ENCODE measurements around the gene LRFN5. TPM values are rescaled to one million over a fixed set of nuclear protein-coding genes. Genes with fewer than 3 reads are reported as not detected.

The LRFN5 gene
- total RNA-seq, 1 donor, result 1.7 TPM

DNA sequence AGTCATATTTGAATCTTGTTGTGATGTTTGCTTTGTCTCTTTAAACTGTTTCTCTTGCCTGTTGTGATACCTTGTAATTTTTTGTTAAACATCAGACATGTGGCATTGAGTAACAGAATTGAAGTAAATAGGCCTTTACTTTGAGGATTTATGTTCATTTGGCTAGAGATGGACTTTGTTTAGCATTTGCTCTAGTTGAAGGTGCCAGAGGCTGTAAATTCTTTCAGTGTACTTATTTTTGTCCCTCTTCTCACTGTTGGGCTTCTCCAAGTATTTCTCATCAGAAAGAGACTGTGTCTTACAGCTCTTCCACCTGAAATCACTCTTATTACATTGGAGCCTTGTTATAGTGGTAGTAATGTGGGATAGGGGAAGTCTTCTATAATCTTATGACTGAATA lies 175.8 kb downstream of the LRFN5 start:
- peak; percentile 60 for DNase-seq (ENCODE audit: low read depth)
- TF ChIP-seq, protein P1, sequence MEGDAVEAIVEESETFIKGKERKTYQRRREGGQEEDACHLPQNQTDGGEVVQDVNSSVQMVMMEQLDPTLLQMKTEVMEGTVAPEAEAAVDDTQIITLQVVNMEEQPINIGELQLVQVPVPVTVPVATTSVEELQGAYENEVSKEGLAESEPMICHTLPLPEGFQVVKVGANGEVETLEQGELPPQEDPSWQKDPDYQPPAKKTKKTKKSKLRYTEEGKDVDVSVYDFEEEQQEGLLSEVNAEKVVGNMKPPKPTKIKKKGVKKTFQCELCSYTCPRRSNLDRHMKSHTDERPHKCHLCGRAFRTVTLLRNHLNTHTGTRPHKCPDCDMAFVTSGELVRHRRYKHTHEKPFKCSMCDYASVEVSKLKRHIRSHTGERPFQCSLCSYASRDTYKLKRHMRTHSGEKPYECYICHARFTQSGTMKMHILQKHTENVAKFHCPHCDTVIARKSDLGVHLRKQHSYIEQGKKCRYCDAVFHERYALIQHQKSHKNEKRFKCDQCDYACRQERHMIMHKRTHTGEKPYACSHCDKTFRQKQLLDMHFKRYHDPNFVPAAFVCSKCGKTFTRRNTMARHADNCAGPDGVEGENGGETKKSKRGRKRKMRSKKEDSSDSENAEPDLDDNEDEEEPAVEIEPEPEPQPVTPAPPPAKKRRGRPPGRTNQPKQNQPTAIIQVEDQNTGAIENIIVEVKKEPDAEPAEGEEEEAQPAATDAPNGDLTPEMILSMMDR (IDR thresholded peaks at IDR 0.05; ENCODE audit: insufficient read depth, low read depth, low read length), result no peak
- H3K4me3 ChIP-seq (ENCODE audit: low read depth, low read length), result no peak overlapping the region

DNA sequence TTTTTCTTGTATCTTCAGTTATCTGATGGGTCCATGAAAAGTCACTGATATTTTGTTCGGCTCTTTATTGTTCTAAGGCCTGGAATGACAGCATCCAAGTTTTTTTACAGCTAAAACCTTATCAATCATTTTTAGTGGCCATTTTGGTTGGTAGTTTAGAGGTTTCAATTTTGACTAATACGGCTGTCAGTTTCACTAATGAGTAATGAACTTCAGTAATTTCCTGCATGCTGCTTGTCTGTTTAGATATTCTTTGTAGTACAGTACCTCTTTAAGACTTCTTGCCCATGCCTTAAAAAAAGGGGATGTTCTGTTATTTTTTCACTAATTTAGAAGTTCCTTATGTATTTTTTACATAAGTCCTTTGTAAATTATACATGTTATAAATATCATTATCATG lies 176.7 kb downstream of the LRFN5 start:
- TF ChIP-seq, protein P1 (IDR thresholded peaks at IDR 0.05; ENCODE audit: insufficient read depth, low read depth, low read length), result no peak
- H3K4me3 ChIP-seq (ENCODE audit: low read depth, low read length), result no peak overlapping the region
- DNase-seq (ENCODE audit: low read depth), result no peak

DNA sequence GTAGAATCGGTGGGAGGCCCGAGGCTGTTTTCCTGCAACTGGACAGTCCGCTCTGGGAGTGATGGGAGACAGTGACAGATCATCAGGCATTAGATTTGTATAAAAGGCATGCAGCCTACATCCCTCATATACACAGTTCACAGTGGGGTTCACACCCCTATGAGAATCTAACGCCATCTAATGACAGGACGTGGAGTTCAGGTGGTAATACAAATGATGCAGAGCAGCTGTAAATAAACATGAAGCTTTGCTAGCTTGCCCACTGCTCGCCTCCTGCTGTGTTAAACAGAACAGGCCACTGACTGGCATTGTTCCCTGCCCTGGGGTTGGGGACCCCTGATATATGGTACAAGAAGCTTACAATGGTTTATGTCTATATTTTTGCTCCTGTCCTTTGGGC lies 179.0 kb downstream of the LRFN5 start:
- TF ChIP-seq, protein P1 (IDR thresholded peaks at IDR 0.05; ENCODE audit: insufficient read depth, low read depth, low read length), result no peak
- no peak for DNase-seq (ENCODE audit: low read depth)
- no peak overlapping the region for H3K4me3 ChIP-seq (ENCODE audit: low read depth, low read length)

DNA sequence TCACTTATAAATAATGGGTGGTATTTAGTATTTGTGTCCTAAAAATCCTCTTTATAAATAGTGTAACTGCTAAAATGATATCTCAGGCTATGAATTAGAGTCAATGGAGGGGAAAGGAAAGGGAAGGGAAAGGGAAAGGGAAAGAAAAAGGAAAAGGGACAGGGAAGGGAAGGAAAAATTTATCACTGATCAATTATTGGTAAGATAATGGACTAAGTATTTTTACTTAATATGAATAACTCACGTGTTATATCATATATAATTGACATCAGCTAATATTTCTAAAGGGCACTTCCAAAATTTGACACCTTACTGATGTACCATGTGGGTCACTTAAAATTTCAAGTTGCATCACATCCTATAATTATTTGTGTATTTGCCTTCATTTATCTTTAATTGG lies 193.1 kb downstream of the LRFN5 start:
- DNase-seq (ENCODE audit: low read depth), result no peak

DNA sequence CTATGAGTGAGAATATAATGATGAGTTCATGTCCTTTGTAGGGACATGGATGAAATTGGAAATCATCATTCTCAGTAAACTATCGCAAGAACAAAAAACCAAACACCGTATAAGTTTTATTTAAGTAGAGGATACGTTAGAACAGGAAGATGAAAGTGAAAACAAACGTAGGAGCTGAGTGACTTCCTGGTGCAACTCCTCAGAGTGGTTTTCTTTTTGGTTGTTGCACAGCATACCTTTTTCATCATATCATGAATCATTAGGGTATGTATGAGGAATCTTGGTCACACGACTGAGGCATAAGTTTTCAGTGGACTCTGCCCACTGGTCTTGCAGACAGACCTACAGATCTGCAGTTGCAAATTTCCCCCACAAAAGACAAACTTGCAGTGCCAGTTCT lies 199.0 kb downstream of the LRFN5 start:
- no peak for DNase-seq (ENCODE audit: low read depth)
- TF ChIP-seq, protein P1 (IDR thresholded peaks at IDR 0.05; ENCODE audit: insufficient read depth, low read depth, low read length), result no peak
- no peak overlapping the region for H3K4me3 ChIP-seq (ENCODE audit: low read depth, low read length)

More for the DNA sequence above, 193.1 kb downstream of the LRFN5 start:
- TF ChIP-seq, protein P1 (IDR thresholded peaks at IDR 0.05; ENCODE audit: insufficient read depth, low read depth, low read length), result no peak
- H3K4me3 ChIP-seq (ENCODE audit: low read depth, low read length), result no peak overlapping the region

DNA sequence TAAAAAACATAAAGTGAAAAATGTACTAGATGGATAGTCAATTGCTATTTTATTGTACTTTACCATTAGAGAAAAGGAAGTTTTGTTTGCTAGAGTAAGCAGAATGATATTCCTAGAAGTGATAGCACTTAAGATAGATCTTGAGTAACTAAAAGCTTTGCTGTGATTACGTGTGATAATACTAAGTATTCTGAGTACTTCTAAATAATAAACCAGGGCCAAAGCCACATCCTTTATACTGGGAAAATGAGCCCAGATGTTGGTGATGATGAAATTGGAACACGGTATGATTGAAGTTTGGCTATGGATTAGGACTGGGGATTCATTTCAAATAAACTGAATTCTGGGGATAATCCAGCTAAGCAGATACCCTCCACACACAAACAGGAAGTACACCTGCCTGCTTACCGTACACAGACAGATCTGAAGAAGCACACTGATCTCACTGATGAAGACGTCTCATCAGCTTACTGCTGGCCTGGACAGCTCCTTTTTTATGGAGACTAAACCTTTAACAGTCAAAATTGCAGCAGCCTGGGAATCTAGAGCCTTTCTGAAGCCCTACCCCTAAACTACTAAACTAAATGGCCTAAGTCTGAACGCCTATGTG lies 199.8 kb downstream of the LRFN5 start:
- TF ChIP-seq, protein P1 (IDR thresholded peaks at IDR 0.05; ENCODE audit: insufficient read depth, low read depth, low read length), result no peak
- DNase-seq (ENCODE audit: low read depth), result no peak
- H3K4me3 ChIP-seq (ENCODE audit: low read depth, low read length), result no peak overlapping the region

DNA sequence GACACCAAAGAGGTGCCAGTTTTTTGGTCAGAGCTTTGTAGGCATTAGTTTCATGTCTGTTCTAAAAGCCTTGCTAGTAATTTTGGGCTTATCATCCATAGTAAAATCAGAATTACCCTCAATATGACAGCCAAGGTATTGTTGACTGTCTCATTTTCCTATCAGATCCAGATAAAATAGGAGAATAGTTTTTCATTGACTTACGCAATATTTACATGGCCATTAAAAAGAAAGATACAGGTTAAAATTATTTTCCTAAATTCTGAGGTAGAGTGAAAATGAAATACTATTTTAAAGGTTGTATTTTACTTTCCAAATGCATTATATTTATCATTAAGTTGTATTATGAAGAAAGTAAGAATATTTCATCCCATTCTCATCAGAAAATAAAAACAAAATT lies 203.7 kb downstream of the LRFN5 start:
- TF ChIP-seq, protein P1 (IDR thresholded peaks at IDR 0.05; ENCODE audit: insufficient read depth, low read depth, low read length), result no peak
- no peak overlapping the region for H3K4me3 ChIP-seq (ENCODE audit: low read depth, low read length)
- no peak for DNase-seq (ENCODE audit: low read depth)
